ENCODE data around the gene CCSER1. TPM values are rescaled to one million over a fixed set of nuclear protein-coding genes. Genes with fewer than 3 reads are reported as not detected.

The CCSER1 gene
- total RNA-seq, 4 donors from 2014 or later = 27.5 to 66.5 (median 54.3) TPM

DNA sequence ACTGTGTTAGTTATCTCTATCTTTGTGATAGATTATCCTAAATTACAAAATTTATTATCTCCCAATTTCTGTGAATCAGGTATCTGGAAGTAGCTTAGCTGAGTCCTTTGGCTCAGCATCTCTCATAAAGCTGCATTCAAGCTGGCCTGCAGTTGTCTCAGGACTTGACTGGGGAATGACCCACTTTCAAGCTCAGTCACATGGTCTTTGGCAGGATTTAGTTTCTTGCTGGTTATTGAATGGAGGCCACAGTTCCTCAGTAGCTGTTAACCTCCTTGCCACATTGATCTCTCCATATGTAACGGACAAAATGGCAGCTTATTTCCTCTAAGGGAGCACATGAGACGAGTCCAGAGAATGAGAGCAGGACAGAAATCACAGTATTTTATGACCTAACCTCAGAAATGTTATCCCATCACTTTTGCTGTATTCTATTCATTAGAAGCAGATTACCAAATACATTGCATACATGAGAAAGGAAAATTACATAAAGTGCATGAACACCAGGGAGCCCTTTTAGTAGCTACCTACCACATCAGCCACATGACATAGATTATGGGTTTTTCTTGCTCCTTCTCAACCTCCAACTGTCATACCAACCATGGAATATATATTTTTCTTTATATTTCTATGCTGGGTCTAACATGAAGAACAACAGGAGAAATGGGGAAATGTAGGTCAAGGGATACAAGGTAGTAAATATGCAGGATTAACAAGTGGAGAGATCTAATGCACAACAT, 730.1 kb downstream of the CCSER1 start:
- H3K4me3 ChIP-seq = no peak overlapping the region
- no peaks in the 10 kb centered on the region for H3K9me3 ChIP-seq
- no peak for DNase-seq
- H3K27ac ChIP-seq = no peak overlapping the region
- H3K4me1 ChIP-seq = no peaks in the 10 kb centered on the region
- no peaks in the 10 kb centered on the region for H3K27me3 ChIP-seq
- TF ChIP-seq, protein P1, sequence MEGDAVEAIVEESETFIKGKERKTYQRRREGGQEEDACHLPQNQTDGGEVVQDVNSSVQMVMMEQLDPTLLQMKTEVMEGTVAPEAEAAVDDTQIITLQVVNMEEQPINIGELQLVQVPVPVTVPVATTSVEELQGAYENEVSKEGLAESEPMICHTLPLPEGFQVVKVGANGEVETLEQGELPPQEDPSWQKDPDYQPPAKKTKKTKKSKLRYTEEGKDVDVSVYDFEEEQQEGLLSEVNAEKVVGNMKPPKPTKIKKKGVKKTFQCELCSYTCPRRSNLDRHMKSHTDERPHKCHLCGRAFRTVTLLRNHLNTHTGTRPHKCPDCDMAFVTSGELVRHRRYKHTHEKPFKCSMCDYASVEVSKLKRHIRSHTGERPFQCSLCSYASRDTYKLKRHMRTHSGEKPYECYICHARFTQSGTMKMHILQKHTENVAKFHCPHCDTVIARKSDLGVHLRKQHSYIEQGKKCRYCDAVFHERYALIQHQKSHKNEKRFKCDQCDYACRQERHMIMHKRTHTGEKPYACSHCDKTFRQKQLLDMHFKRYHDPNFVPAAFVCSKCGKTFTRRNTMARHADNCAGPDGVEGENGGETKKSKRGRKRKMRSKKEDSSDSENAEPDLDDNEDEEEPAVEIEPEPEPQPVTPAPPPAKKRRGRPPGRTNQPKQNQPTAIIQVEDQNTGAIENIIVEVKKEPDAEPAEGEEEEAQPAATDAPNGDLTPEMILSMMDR (IDR thresholded peaks at IDR 0.05) = no peak
- no peak for TF ChIP-seq POLR2A (IDR thresholded peaks at IDR 0.05)
- H3K36me3 ChIP-seq = no peaks in the 10 kb centered on the region

DNA sequence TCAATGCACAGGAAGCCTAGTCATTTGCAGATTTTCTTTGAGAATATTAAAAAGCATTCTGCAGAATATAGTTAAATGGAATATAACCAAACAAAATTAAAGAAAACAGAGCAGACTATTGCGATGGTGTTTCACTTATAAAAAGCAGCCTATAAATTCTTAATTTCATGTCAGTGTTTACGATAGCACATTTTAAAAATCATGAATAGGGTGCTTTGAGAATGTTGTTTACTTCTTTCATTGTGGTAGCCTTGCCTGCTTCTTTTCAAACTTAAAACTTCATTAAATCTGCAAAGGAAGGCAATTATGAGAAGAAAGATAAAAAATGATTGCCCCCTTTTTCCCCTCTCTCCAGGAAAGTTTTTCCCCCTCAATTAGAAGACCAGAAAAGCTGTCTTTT, 748.6 kb downstream of the CCSER1 start:
- no peaks in the 10 kb centered on the region for H3K9me3 ChIP-seq
- no peaks in the 10 kb centered on the region for H3K36me3 ChIP-seq
- no peak overlapping the region for H3K27ac ChIP-seq
- TF ChIP-seq POLR2A (IDR thresholded peaks at IDR 0.05) = no peak
- TF ChIP-seq, protein P1 (IDR thresholded peaks at IDR 0.05) = no peak
- no peak overlapping the region for H3K4me3 ChIP-seq
- DNase-seq = no peak
- H3K4me1 ChIP-seq = no peaks in the 10 kb centered on the region
- H3K27me3 ChIP-seq = no peaks in the 10 kb centered on the region

DNA sequence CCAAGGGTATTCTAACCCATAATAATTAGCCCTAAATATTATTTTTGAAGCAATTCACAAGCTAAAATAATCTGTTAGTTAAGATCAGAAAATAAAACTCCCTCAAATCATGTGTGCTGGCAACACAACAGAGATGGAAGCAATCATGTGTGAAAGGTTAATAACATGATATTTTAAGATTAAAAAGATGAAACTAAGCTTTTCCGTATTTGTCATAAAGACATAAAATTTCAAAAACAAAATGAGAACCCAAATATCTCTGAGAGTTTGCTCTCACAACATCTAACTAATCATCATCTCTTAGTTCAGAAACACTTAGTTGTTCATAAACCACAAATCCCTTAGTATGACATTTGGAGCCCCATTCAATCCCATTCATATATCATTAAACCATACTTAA, 749.1 kb downstream of the CCSER1 start:
- H3K27ac ChIP-seq = no peak overlapping the region
- no peaks in the 10 kb centered on the region for H3K36me3 ChIP-seq
- no peak overlapping the region for H3K4me3 ChIP-seq
- TF ChIP-seq, protein P1 (IDR thresholded peaks at IDR 0.05) = no peak
- TF ChIP-seq POLR2A (IDR thresholded peaks at IDR 0.05) = no peak
- H3K9me3 ChIP-seq = no peaks in the 10 kb centered on the region
- H3K27me3 ChIP-seq = no peaks in the 10 kb centered on the region
- H3K4me1 ChIP-seq = no peaks in the 10 kb centered on the region
- no peak for DNase-seq

DNA sequence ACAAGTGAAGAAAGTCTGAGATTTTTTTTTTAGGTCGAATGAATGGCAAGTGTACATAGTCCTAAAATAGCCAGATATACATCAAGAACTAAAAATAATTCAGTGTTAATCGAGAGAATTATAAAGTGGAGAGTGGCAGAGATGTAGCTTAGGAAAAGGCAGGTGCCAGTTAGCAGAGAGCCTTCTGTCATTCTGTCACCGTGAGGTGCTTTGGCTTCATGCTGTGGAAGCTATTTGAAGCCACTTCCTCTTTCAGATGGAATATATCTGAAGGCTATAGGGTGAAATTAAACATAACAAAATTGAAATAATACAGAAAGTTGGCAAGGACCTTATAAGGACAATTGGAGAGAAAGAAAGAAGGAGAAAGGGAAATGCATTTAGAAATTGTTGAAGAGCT, 756.3 kb downstream of the CCSER1 start:
- Histone ChIP-seq H3K4me3 (no peak overlapping the region), H3K27ac (no peak overlapping the region), H3K4me1 (no peaks in the 10 kb centered on the region), H3K36me3 (no peaks in the 10 kb centered on the region), H3K27me3 (no peaks in the 10 kb centered on the region), H3K9me3 (no peaks in the 10 kb centered on the region)
- TF ChIP-seq POLR2A (IDR thresholded peaks at IDR 0.05) = no peak
- TF ChIP-seq, protein P1 (IDR thresholded peaks at IDR 0.05) = no peak
- DNase-seq = no peak

DNA sequence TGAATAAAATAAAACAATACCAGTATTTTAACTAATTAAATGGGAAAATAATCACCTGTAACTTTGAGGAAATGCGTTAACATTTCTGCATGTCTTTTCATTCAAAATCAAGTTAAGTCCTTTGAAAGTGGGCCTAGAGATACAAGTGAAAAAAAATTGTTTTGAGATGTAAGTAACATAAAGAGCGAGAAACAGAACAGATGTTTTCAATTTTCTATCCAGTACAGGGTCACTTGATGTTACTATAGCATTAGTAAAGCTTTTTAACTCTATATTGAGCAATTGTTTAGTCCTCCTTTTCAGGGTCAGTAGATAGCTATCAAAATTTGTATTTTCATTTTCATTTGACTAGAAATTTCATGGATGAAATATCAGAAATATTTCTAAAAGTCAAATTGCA, 761.4 kb downstream of the CCSER1 start:
- no peak for DNase-seq
- Histone ChIP-seq H3K4me3 (no peak overlapping the region), H3K4me1 (no peaks in the 10 kb centered on the region), H3K27me3 (no peaks in the 10 kb centered on the region), H3K36me3 (no peaks in the 10 kb centered on the region), H3K27ac (no peak overlapping the region), H3K9me3 (no peaks in the 10 kb centered on the region)
- TF ChIP-seq, protein P1 (IDR thresholded peaks at IDR 0.05) = no peak
- no peak for TF ChIP-seq POLR2A (IDR thresholded peaks at IDR 0.05)
